Activated naive CD4-positive, alpha-beta T cell treated with anti-CD3 and anti-CD28 coated beads, Interleukin-2, amount 50 U/mL, for 16 hours (primary cell): ENCODE data around the gene TSPYL4.

ENCODE experiments used
- DNase-seq: peaks from one replicate; pipeline ENCODE4 v3.0.0-alpha.2; 2020

TSPYL4 gene

GRCh38 chr6:116221067-116221466, 32.8 kb downstream of the TSPYL4 start:
- DNase-seq: no peak

GRCh38 chr6:116218866-116219265, 35.0 kb downstream of the TSPYL4 start:
- DNase-seq: no peak

- DNase-seq: no peak
These were observed 35.7 kb downstream of the TSPYL4 start for GRCh38 chr6:116218172-116218633.

- no peak for DNase-seq
These were observed 36.8 kb downstream of the TSPYL4 start for GRCh38 chr6:116217069-116217468.

GRCh38 chr6:116215414-116215813, 38.5 kb downstream of the TSPYL4 start:
- DNase-seq: no peak

GRCh38 chr6:116214681-116215080, 39.2 kb downstream of the TSPYL4 start:
- DNase-seq: no peak

GRCh38 chr6:116210750-116211425, 43.0 kb downstream of the TSPYL4 start:
- no peak for DNase-seq

GRCh38 chr6:116210316-116210715, 43.6 kb downstream of the TSPYL4 start:
- DNase-seq: no peak

- no peak for DNase-seq
These were observed 45.7 kb downstream of the TSPYL4 start for GRCh38 chr6:116208056-116208785.

- DNase-seq: no peak
These were observed 47.5 kb downstream of the TSPYL4 start for GRCh38 chr6:116206231-116206903.

GRCh38 chr6:116205281-116205680, 48.6 kb downstream of the TSPYL4 start:
- no peak for DNase-seq

GRCh38 chr6:116201538-116201937, 52.3 kb downstream of the TSPYL4 start:
- DNase-seq: no peak

- DNase-seq: no peak
These were observed 53.1 kb downstream of the TSPYL4 start for GRCh38 chr6:116200619-116201249.
